Measurements from ENCODE around the gene CNKSR3.

DNA sequence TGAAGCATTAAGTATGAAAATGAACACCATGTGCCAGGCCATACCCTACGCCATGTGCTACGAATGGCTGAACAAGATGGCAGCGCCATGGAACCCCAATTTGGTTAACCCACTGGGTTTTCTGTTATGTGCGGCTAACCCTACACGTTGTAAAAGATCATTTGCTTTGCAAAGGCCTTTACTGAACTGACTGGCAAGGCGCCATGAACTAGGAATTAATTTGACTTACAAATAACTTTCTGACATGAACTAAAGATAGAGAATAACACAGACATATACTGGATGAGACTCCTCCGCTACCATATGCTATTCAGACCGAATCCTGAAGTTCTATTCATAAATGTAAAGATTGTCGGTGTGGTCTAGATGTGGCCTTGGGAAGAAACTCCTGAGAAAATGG is 3.9 kb downstream of the CNKSR3 start:
- TF ChIP-seq POLR2AphosphoS5 (IDR thresholded peaks at IDR 0.05; ENCODE audit: borderline replicate concordance, low read depth, low read length) (no peak), EZH2 (IDR thresholded peaks at IDR 0.05) (no peak), FOXP2 (optimal IDR thresholded peaks at IDR 0.05; ENCODE audit: control extremely low read depth, extremely low read length, insufficient read depth) (no peak)
